ENCODE data around the gene AKAP13. TPM values are rescaled to one million over a fixed set of nuclear protein-coding genes. Genes with fewer than 3 reads are reported as not detected.

Gene AKAP13
- polyA plus RNA-seq, 1 of the 3 experiments (the other 2 are of a cell fraction): 8.4 TPM

GRCh38 chr15:85492406-85492805 lies 112.0 kb downstream of the AKAP13 start:
- Histone ChIP-seq H3K27me3 (ENCODE audit: insufficient read depth) (no peaks in the 10 kb centered on the region), H3K4me1 (ENCODE audit: control insufficient read depth in 1 of 2, insufficient read depth in 2 of 2, low read depth in 1 of 2, low read length in 1 of 2) (peaks cover 7 to 31% of the 10 kb centered on the region in 2 experiments; a peak in 3 of 4 replicates), H2AFZ (ENCODE audit: low read depth) (no peak overlapping the region), H3K4me3 (ENCODE audit: low read depth in 2 of 2, low read length in 1 of 2) (no peak overlapping the region), H3K9ac (no peak overlapping the region), H3K36me3 (replicated peaks in 1 of 2; ENCODE audit: control insufficient read depth in 1 of 2, insufficient read depth in 2 of 2, low read length in 1 of 2) (peaks cover 0 to 4% of the 10 kb centered on the region in 2 experiments), H3F3A (replicated peaks; ENCODE audit: insufficient read depth) (peaks cover 4% of the 10 kb centered on the region), H3K9me3 (no peaks in the 10 kb centered on the region), H3K4me2 (no peak overlapping the region), H3K9me2 (no peaks in the 10 kb centered on the region), H3K79me2 (ENCODE audit: insufficient read depth) (peaks cover 35% of the 10 kb centered on the region), H4K20me1 (ENCODE audit: insufficient read depth) (no peaks in the 10 kb centered on the region), H3K27ac (ENCODE audit: low read depth in 2 of 2, low read length in 1 of 2) (no peak overlapping the region; a peak in 1 of 4 replicates)
- CTCF ChIA-PET: no interaction called here
- DNase-seq: no peak
- POLR2A ChIA-PET: no interaction called here
- TF ChIP-seq NRF1 (IDR thresholded peaks at IDR 0.05; ENCODE audit: low read depth, low read length) (no peak), FOXM1 (IDR thresholded peaks at IDR 0.05; ENCODE audit: low read depth) (no peak), MEF2A (IDR thresholded peaks at IDR 0.05; ENCODE audit: borderline replicate concordance, low read depth) (no peak), EP300 (IDR thresholded peaks at IDR 0.05; ENCODE audit: borderline replicate concordance in 1 of 2, low read depth in 1 of 2, low read length in 1 of 2) (no peak), NFIC (IDR thresholded peaks at IDR 0.05; ENCODE audit: borderline replicate concordance) (no peak), RFX5 (IDR thresholded peaks at IDR 0.05; ENCODE audit: low read length) (no peak), YY1 (IDR thresholded peaks at IDR 0.05; ENCODE audit: low read depth) (no peak), MXI1 (IDR thresholded peaks at IDR 0.05; ENCODE audit: low read depth, low read length) (no peak), TAF1 (IDR thresholded peaks at IDR 0.05; ENCODE audit: borderline replicate concordance, low read depth, low read length) (no peak)
- TF ChIP-seq, protein P1, sequence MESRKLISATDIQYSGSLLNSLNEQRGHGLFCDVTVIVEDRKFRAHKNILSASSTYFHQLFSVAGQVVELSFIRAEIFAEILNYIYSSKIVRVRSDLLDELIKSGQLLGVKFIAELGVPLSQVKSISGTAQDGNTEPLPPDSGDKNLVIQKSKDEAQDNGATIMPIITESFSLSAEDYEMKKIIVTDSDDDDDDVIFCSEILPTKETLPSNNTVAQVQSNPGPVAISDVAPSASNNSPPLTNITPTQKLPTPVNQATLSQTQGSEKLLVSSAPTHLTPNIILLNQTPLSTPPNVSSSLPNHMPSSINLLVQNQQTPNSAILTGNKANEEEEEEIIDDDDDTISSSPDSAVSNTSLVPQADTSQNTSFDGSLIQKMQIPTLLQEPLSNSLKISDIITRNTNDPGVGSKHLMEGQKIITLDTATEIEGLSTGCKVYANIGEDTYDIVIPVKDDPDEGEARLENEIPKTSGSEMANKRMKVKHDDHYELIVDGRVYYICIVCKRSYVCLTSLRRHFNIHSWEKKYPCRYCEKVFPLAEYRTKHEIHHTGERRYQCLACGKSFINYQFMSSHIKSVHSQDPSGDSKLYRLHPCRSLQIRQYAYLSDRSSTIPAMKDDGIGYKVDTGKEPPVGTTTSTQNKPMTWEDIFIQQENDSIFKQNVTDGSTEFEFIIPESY (IDR thresholded peaks at IDR 0.05; ENCODE audit: borderline replicate concordance, low read depth): no peak
- TF ChIP-seq, protein P2, sequence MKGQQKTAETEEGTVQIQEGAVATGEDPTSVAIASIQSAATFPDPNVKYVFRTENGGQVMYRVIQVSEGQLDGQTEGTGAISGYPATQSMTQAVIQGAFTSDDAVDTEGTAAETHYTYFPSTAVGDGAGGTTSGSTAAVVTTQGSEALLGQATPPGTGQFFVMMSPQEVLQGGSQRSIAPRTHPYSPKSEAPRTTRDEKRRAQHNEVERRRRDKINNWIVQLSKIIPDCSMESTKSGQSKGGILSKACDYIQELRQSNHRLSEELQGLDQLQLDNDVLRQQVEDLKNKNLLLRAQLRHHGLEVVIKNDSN (IDR thresholded peaks at IDR 0.05; ENCODE audit: borderline replicate concordance, low read depth): no peak
- TF ChIP-seq, protein P3, sequence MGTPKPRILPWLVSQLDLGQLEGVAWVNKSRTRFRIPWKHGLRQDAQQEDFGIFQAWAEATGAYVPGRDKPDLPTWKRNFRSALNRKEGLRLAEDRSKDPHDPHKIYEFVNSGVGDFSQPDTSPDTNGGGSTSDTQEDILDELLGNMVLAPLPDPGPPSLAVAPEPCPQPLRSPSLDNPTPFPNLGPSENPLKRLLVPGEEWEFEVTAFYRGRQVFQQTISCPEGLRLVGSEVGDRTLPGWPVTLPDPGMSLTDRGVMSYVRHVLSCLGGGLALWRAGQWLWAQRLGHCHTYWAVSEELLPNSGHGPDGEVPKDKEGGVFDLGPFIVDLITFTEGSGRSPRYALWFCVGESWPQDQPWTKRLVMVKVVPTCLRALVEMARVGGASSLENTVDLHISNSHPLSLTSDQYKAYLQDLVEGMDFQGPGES (IDR thresholded peaks at IDR 0.05; ENCODE audit: low read depth, low read length): no peak

- H3K9me3 ChIP-seq: no peaks in the 10 kb centered on the region
- H3K9me2 ChIP-seq: no peaks in the 10 kb centered on the region
- WGBS (ENCODE audit: low lambda C conversion rate): 100% methylated on average over 1 of the region's 1 CpG
- H3K4me1 ChIP-seq (ENCODE audit: control insufficient read depth in 1 of 2, insufficient read depth in 2 of 2, low read depth in 1 of 2, low read length in 1 of 2): peaks cover 7 to 36% of the 10 kb centered on the region in 2 experiments; a peak in 3 of 4 replicates
- ChIA-PET POLR2A (no interaction called here), CTCF (interaction anchor here (0.6 to 3.3 kb wide), 3 partner anchors 12 to 197 kb away, joined by 3 to 21 read pairs (median 12); no protein-coding TSS in a partner anchor)
- H2AFZ ChIP-seq (ENCODE audit: low read depth): no peak overlapping the region
- H3K27ac ChIP-seq (ENCODE audit: low read depth in 2 of 2, low read length in 1 of 2): peak overlapping the region; percentile 73 to 98; a peak in 3 of 4 replicates
- no peaks in the 10 kb centered on the region for H3K36me3 ChIP-seq (replicated peaks in 1 of 2; ENCODE audit: control insufficient read depth in 1 of 2, insufficient read depth in 2 of 2, low read length in 1 of 2)
- DNase-seq: no peak
- H3K4me2 ChIP-seq: no peak overlapping the region
- no peak overlapping the region for H3K4me3 ChIP-seq (ENCODE audit: low read depth in 2 of 2, low read length in 1 of 2)
- no peak overlapping the region for H3K9ac ChIP-seq
- no peaks in the 10 kb centered on the region for H4K20me1 ChIP-seq (ENCODE audit: insufficient read depth)
- no peaks in the 10 kb centered on the region for H3K27me3 ChIP-seq (ENCODE audit: insufficient read depth)
- peaks cover 4% of the 10 kb centered on the region for H3F3A ChIP-seq (replicated peaks; ENCODE audit: insufficient read depth)
- peaks cover 38% of the 10 kb centered on the region for H3K79me2 ChIP-seq (ENCODE audit: insufficient read depth)
- TF ChIP-seq MEF2A (IDR thresholded peaks at IDR 0.05; ENCODE audit: borderline replicate concordance, low read depth): no peak
- TF ChIP-seq FOSL2 (IDR thresholded peaks at IDR 0.05; ENCODE audit: borderline replicate concordance, low read depth): no peak
- no peak for TF ChIP-seq CTCF (IDR thresholded peaks at IDR 0.05)
- TF ChIP-seq NRF1 (IDR thresholded peaks at IDR 0.05; ENCODE audit: low read depth, low read length): no peak
- TF ChIP-seq FOXJ3 (CRISPR knock-in tag; IDR thresholded peaks at IDR 0.05): no peak
- TF ChIP-seq GATA2 (CRISPR knock-in tag; IDR thresholded peaks at IDR 0.05): no peak
- no peak for TF ChIP-seq EP300 (IDR thresholded peaks at IDR 0.05; ENCODE audit: borderline replicate concordance in 1 of 2, low read depth in 1 of 2, low read length in 1 of 2)
- TF ChIP-seq SIN3A (IDR thresholded peaks at IDR 0.05; ENCODE audit: borderline replicate concordance, low read depth, low read length): no peak
- TF ChIP-seq TAF1 (IDR thresholded peaks at IDR 0.05; ENCODE audit: borderline replicate concordance, low read depth, low read length): no peak
- TF ChIP-seq ELF1 (IDR thresholded peaks at IDR 0.05): no peak
- no peak for TF ChIP-seq SMC3 (IDR thresholded peaks at IDR 0.05; ENCODE audit: low read depth, low read length)
- TF ChIP-seq, protein P4, sequence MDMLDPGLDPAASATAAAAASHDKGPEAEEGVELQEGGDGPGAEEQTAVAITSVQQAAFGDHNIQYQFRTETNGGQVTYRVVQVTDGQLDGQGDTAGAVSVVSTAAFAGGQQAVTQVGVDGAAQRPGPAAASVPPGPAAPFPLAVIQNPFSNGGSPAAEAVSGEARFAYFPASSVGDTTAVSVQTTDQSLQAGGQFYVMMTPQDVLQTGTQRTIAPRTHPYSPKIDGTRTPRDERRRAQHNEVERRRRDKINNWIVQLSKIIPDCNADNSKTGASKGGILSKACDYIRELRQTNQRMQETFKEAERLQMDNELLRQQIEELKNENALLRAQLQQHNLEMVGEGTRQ (IDR thresholded peaks at IDR 0.05; ENCODE audit: borderline replicate concordance, low read depth, low read length): no peak
- TF ChIP-seq RCOR1 (IDR thresholded peaks at IDR 0.05; ENCODE audit: low read length): no peak
These were observed 112.9 kb downstream of the AKAP13 start for GRCh38 chr15:85493260-85493659.

Measured in SK-N-SH (cell line).